ENCODE results near the gene GMIP.

GMIP gene

DNA sequence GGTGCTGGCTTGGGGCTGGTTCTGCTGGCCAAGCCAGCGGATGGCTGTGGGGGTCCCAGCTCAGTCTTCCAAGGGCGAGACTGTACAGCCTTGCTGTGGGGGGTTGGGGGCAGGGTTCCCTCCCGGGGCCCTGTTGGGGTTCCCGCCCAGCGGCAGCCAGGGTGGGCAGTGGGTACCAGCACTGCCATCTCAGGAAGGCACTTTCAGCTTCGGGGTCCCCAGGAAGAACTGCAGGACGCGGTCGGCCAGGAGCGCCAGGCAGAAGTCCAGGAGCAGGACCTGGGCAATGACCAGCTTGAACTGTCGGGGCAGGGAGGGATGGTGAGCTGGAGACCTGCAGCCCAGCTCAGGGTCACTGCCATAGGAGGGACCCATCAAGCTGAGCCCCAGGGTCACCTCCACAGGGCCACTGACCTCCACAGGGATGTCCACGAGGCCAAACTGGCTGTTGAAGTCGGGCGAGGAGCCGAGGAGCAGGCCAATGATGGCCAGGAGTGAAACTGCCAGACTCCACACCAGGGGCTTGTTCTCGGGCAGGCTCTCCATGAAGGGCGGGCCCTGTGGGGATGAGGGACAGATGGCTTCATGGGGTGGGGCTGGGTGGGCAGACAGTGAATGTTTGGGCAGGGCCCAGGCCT is 1.9 kb upstream of the GMIP start:
- no peak for TF ChIP-seq CTCF (IDR thresholded peaks at IDR 0.05; ENCODE audit: low read depth, low read length)
- in situ Hi-C loops (cut with HindIII; ENCODE audit: low sequenced_read_pairs): no loop called here
- no peak for DNase-seq (ENCODE audit: low read depth, low spot score)
- no peak overlapping the region for H3K4me3 ChIP-seq (ENCODE audit: low read depth, low read length)

DNA sequence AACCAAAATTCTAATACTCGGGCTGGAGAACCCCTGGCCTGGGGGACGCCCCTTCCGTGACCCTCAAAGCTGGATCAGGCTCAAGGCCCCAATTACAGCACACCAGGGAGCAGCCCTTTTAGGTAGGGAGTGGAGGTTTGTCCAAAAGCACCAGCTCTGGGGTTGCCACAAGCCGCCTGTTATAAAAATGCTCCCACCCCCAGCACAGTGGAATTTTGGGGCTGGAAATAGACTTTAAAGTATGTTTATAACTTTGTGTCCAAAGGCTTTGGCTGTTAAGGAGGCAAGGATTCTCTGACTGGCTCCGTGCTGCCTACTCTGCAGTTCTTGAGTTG is 564 bp upstream of the GMIP start:
- in situ Hi-C loops (cut with HindIII; ENCODE audit: low sequenced_read_pairs): no loop called here
- TF ChIP-seq CTCF (IDR thresholded peaks at IDR 0.05; ENCODE audit: low read depth, low read length): no peak
- no peak for DNase-seq (ENCODE audit: low read depth, low spot score)
- no peak overlapping the region for H3K4me3 ChIP-seq (ENCODE audit: low read depth, low read length)

DNA sequence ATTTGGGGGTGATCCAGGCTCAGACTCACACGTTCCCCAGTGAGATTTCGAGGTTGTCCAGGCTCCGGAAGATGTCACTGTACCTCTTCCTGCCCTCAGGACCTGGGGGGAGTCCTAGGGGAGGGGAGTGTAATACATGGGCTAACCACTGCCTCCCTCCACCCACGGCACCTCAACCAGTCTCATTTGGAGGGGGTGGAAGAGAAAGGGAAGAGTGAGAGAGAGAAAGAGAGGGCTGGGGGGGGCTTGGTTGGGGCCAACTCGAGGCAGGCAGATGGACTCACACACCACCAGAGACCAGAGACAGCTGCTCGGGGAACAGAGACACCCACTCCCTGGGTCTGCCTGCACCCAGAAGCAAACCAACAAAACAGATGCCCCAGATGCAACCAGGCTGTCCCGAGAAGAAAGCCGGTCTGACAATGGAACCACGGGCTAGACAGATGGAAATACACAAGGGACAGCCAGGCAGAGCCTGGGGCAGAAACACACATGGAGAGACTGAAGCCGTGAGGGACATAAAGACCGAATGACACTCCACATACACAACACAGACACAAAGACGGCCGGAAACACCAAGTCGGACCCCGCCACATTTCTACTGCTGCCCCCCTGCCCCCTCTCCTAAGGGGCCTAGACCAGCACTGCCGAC is 825 bp downstream of the GMIP start:
- no peak for TF ChIP-seq CTCF (IDR thresholded peaks at IDR 0.05; ENCODE audit: low read depth, low read length)
- H3K4me3 ChIP-seq (ENCODE audit: low read depth, low read length): peak overlapping the region; percentile 87
- in situ Hi-C loops (cut with HindIII; ENCODE audit: low sequenced_read_pairs): no loop called here
- no peak for DNase-seq (ENCODE audit: low read depth, low spot score)

DNA sequence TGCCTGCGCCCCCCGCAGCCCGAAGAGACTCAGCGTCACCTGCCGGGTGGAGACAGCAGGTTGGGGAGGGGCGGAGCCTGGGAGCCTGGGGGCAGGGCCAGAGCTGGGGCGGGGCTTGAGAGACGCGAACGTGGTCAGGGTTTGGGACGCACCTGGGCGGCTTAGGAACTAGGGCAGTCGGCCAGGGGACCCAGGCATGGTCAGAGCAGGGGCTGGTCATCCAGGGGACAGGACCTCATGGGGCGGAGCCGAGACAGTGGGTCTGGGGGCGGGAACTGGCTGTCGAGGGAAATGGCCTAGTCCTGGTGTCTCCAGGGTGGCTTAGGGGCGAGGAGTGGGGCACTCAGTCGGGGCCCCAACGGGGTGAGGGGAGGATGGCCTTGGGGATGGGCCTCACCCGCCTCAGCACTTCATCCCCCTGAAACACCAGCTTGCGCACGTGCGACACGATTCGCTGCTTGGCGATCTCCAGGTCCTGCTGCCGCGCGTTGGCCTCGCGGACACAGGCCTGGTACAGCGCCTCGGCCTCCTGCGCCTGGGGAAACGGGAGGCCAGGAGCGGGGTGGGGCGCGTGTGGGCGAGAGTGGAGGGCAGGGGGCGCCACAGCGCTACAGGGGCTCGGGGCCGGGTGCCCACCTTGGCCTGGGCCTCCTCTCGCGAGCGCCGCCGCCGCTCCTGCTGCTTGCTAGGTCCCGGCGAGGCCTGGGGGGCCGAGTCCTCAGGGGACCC is 5.8 kb downstream of the GMIP start:
- TF ChIP-seq CTCF (IDR thresholded peaks at IDR 0.05; ENCODE audit: low read depth, low read length): no peak
- H3K4me3 ChIP-seq (ENCODE audit: low read depth, low read length): no peak overlapping the region
- DNase-seq (ENCODE audit: low read depth, low spot score): no peak
- in situ Hi-C loops (cut with HindIII; ENCODE audit: low sequenced_read_pairs): no loop called here

DNA sequence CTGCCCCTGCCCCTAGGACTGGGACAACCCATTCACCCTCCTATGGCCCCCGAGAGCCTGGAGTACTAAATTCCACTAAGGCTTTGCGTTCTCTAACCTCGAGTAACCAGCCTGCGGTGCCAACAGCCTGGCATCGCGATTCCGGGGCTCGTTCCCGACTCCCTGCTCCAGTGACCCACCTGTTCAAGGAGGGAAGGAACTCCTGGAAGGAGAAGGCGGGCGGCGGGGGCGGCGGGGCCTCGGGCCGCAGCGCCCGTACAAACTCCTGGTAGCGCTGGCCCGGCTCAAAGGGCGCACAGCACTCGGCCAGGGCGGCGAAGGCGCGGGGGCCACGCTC is 6.3 kb downstream of the GMIP start:
- in situ Hi-C loops (cut with HindIII; ENCODE audit: low sequenced_read_pairs): no loop called here
- no peak overlapping the region for H3K4me3 ChIP-seq (ENCODE audit: low read depth, low read length)
- no peak for TF ChIP-seq CTCF (IDR thresholded peaks at IDR 0.05; ENCODE audit: low read depth, low read length)
- no peak for DNase-seq (ENCODE audit: low read depth, low spot score)

GRCh38 chr19:19636573-19637185 is 6.8 kb downstream of the GMIP start:
- H3K4me3 ChIP-seq (ENCODE audit: low read depth, low read length): no peak overlapping the region
- no peak for DNase-seq (ENCODE audit: low read depth, low spot score)
- in situ Hi-C loops (cut with HindIII; ENCODE audit: low sequenced_read_pairs): no loop called here
- no peak for TF ChIP-seq CTCF (IDR thresholded peaks at IDR 0.05; ENCODE audit: low read depth, low read length)
